GM12878 (cell line): ENCODE measurements around the gene TCOF1. TPM values are rescaled to one million over a fixed set of nuclear protein-coding genes. Genes with fewer than 3 reads are reported as not detected.

Source experiments
- ATAC-seq: fragments of 200-7000 bp; cut with Tn5 transposase; 3 replicates; pipeline ENCODE4 v1.9.1; 2020; ENCODE audit warnings: mild to moderate bottlenecking, moderate library complexity
- BruUV-seq: library from RNA; stranded (reverse); fragments of 400-500 nt; replicated peaks from 2 replicates; lab custom pipeline; 2021; lab: Mats Ljungman, UMichigan
- CTCF ChIA-PET: fragments of 300-600 bp; sonication (Branson Sonifier 250); formaldehyde crosslinking; extraction: SDS; loops from one replicate; lab custom pipeline; 2021; ENCODE audit warnings: inconsistent platforms; lab: Yijun Ruan, JAX
- POLR2A ChIA-PET: fragments of 350-600 bp; formaldehyde crosslinking; extraction: SDS; loops from one replicate; lab custom pipeline; 2021; ENCODE audit warnings: inconsistent platforms; lab: Charles Lee
- RAD21 ChIA-PET: fragments of 300-600 bp; sonication (Branson Sonifier 250); formaldehyde crosslinking; loops from one replicate; lab custom pipeline; 2023; ENCODE audit warnings: antibody characterized with exemption; ENCODE audit not compliant: unreplicated experiment; lab: Charles Lee
- SMC1A ChIA-PET: fragments of 300-600 bp; sonication (Branson Sonifier 250); formaldehyde crosslinking; loops from one replicate; lab custom pipeline; 2023; ENCODE audit not compliant: unreplicated experiment, uncharacterized antibody; lab: Charles Lee
- DNase-seq: peaks from one replicate; pipeline ENCODE4 v3.0.0-alpha.2; 2011; ENCODE audit warnings: low read depth, low spot score
- FAIRE-seq: peaks from 3 replicates; lab custom pipeline; 2011; peaks lifted over from hg19 to GRCh38; lab: Jason Lieb, UNC
- H2AFZ ChIP-seq: 2 replicates; pipeline ENCODE4 v1.6.0; 2011; ENCODE audit warnings: low read depth, low read length, control low read depth; ENCODE audit not compliant: control insufficient read depth
- H3K27ac ChIP-seq: 2 replicates; pipeline ENCODE4 v1.5.1; 2011; ENCODE audit warnings: control low read depth; ENCODE audit not compliant: control insufficient read depth, insufficient read depth
- H3K27me3 ChIP-seq, 2 experiments: replicated peaks in 1 of 2; 2 replicates each; pipeline versions ENCODE4 v1.6.0 to v1.6.1; 2011; ENCODE audit warnings: low read length in 1 of 2; ENCODE audit not compliant: control insufficient read depth in 2 of 2, insufficient read depth in 2 of 2
- H3K36me3 ChIP-seq, 2 experiments: 2 replicates each; pipeline ENCODE4 v1.5.1; 2011; ENCODE audit warnings: low read length in 1 of 2; ENCODE audit not compliant: control insufficient read depth in 2 of 2, insufficient read depth in 2 of 2
- H3K4me1 ChIP-seq: 2 replicates; pipeline ENCODE4 v1.6.1; 2011; ENCODE audit warnings: mild to moderate bottlenecking, low read length, moderate library complexity, mixed read lengths; ENCODE audit not compliant: control insufficient read depth, insufficient read depth
- H3K4me2 ChIP-seq: 2 replicates; pipeline ENCODE4 v1.6.0; 2011; ENCODE audit warnings: control low read depth; ENCODE audit not compliant: control insufficient read depth, insufficient read depth
- H3K4me3 ChIP-seq: fragments of 200-600 bp; sonication (generic); 2 replicates; pipeline ENCODE4 v1.5.1; 2016
- H3K79me2 ChIP-seq: 2 replicates; pipeline ENCODE4 v1.6.0; 2011; ENCODE audit warnings: low read length; ENCODE audit not compliant: control insufficient read depth, insufficient read depth
- H3K9ac ChIP-seq: 2 replicates; pipeline ENCODE4 v1.8.0; 2011; ENCODE audit warnings: low read length, control low read depth, mixed read lengths; ENCODE audit not compliant: control insufficient read depth, insufficient read depth
- H3K9me3 ChIP-seq: replicated peaks from 3 replicates; pipeline ENCODE4 v1.5.1; 2011; ENCODE audit warnings: mild to moderate bottlenecking, low read length; ENCODE audit not compliant: control insufficient read depth, insufficient read depth
- H4K20me1 ChIP-seq: 2 replicates; pipeline ENCODE4 v1.6.0; 2011; ENCODE audit not compliant: control insufficient read depth, insufficient read depth
- BCL11A ChIP-seq: IDR thresholded peaks from 2 replicates; pipeline ENCODE4 v1.6.1; 2011; ENCODE audit warnings: low read depth, low read length
- ESRRA ChIP-seq: IDR thresholded peaks from 2 replicates; pipeline ENCODE4 v1.6.1; 2012; ENCODE audit warnings: mild to moderate bottlenecking, low read length, improper control_type of control experiment
- FOXK2 ChIP-seq: fragments of 450-650 bp; IDR thresholded peaks from 2 replicates; pipeline ENCODE4 v1.6.1; 2017; ENCODE audit warnings: mild to moderate bottlenecking, moderate library complexity
- GABPA ChIP-seq: IDR thresholded peaks from 2 replicates; pipeline ENCODE4 v1.6.1; 2014; ENCODE audit warnings: antibody characterized with exemption, low read depth, mild to moderate bottlenecking, inconsistent platforms
- IKZF2 ChIP-seq, 2 experiments: fragments of 450-650 bp; IDR thresholded peaks; 2 replicates each; pipeline ENCODE4 v1.6.1; 2017; ENCODE audit warnings: mild to moderate bottlenecking in 2 of 2, moderate library complexity in 2 of 2
- MXI1 ChIP-seq: fragments of 150-350 bp; IDR thresholded peaks from 2 replicates; pipeline ENCODE4 v1.6.1; 2011; ENCODE audit warnings: low read depth, mild to moderate bottlenecking, inconsistent platforms, low read length, improper control_type of control experiment
- PML ChIP-seq: IDR thresholded peaks from 2 replicates; pipeline ENCODE4 v1.6.1; 2012; ENCODE audit warnings: low read length, inconsistent platforms
- RAD51 ChIP-seq: fragments of 450-650 bp; IDR thresholded peaks from 2 replicates; pipeline ENCODE4 v1.6.1; 2016; ENCODE audit warnings: moderate library complexity, mild to moderate bottlenecking, inconsistent platforms
- SUPT20H ChIP-seq: IDR thresholded peaks from 2 replicates; pipeline ENCODE4 v1.6.1; 2011; ENCODE audit warnings: low read depth, mild to moderate bottlenecking, low read length, moderate library complexity, borderline replicate concordance; ENCODE audit not compliant: control insufficient read depth
- TBL1XR1 ChIP-seq: IDR thresholded peaks from 2 replicates; pipeline ENCODE4 v1.6.1; 2012; ENCODE audit warnings: low read depth, low read length, improper control_type of control experiment
- WGBS: methylation state at CpG from one replicate; pipeline ENCODE4 v1.1.6; 2016; ENCODE audit warnings: low lambda C conversion rate; ENCODE audit not compliant: insufficient replicate concordance, insufficient coverage; ENCODE audit errors: missing lambda C conversion rate; 5-methylcytosine and 5-hydroxymethylcytosine counted together
- in situ Hi-C: fragments of 300-500 bp; cut with MboI; formaldehyde crosslinking; loops from 9 replicates; pipeline ENCODE4 v1.14.3; 2018; ENCODE audit warnings: mixed read lengths
- intact Hi-C: fragments of 100-400 bp; cut with micrococcal nuclease; formaldehyde crosslinking; loops from one replicate; pipeline ENCODE4 v1.14.2; 2022; ENCODE audit not compliant: unreplicated experiment
- polyA plus RNA-seq, 11 experiments: library from polyadenylated mRNA; depleted of rRNA in 4 of 11; unstranded in 6 of 11; stranded (reverse) in 5 of 11; fragments of >200 nt; fragmentation: Nextera tagmentation in 4 of 11; fragmentation: Illumina TruSeq in 1 of 11; extraction: Ambion mirVana in 4 of 11; extraction: Trizol in 1 of 11; gene quantifications; 1 replicate in 1 of 11; 2 replicates in 10 of 11; pipeline versions ENCODE4 v1.2.1 to v1.2.3, GENCODE V29; 2011 to 2016; ENCODE audit warnings: inconsistent platforms in 2 of 11, missing spikeins in 2 of 11, low read depth in 1 of 11
- total RNA-seq, 4 experiments: library from RNA; depleted of rRNA in 3 of 4; stranded (reverse); fragments of >200 nt in 3 of 4; fragmentation: Illumina TruSeq in 1 of 4; extraction: Trizol in 1 of 4; gene quantifications; 2 replicates each; pipeline versions ENCODE4 v1.2.1 to v1.2.3, GENCODE V29; 2013 to 2021
- TF ChIP-seq, protein P1 (sequence below): fragments of 450-650 bp; IDR thresholded peaks from 2 replicates; pipeline ENCODE4 v1.6.1; 2017; ENCODE audit warnings: low read depth, mild to moderate bottlenecking, moderate library complexity
- TF ChIP-seq, protein P2 (sequence below): fragments of 450-650 bp; IDR thresholded peaks from 2 replicates; pipeline ENCODE4 v1.6.1; 2017; ENCODE audit warnings: antibody characterized with exemption, mild to moderate bottlenecking, moderate library complexity
- TF ChIP-seq, protein P3 (sequence below): IDR thresholded peaks from 2 replicates; pipeline ENCODE4 v1.6.1; 2012; ENCODE audit warnings: mild to moderate bottlenecking, low read depth, low read length

Gene TCOF1
- total and polyA plus RNA-seq, 10 of the 15 experiments (the other 5 are each of a cell fraction or from before 2014, with no cell fraction given), result 8.7 to 83.9 (median 38.9) TPM

GRCh38 chr5:150419630-150420270 is 62.3 kb downstream of the TCOF1 start (continued):
- peak; percentile 69 to 76; a peak in 3 of 4 replicates for TF ChIP-seq IKZF2 (IDR thresholded peaks at IDR 0.05)
- TF ChIP-seq, protein P1, sequence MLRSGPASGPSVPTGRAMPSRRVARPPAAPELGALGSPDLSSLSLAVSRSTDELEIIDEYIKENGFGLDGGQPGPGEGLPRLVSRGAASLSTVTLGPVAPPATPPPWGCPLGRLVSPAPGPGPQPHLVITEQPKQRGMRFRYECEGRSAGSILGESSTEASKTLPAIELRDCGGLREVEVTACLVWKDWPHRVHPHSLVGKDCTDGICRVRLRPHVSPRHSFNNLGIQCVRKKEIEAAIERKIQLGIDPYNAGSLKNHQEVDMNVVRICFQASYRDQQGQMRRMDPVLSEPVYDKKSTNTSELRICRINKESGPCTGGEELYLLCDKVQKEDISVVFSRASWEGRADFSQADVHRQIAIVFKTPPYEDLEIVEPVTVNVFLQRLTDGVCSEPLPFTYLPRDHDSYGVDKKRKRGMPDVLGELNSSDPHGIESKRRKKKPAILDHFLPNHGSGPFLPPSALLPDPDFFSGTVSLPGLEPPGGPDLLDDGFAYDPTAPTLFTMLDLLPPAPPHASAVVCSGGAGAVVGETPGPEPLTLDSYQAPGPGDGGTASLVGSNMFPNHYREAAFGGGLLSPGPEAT, result 0 out of 2 replicates have a peak, but pooled peaks have one; percentile 30
- TF ChIP-seq, protein P2, sequence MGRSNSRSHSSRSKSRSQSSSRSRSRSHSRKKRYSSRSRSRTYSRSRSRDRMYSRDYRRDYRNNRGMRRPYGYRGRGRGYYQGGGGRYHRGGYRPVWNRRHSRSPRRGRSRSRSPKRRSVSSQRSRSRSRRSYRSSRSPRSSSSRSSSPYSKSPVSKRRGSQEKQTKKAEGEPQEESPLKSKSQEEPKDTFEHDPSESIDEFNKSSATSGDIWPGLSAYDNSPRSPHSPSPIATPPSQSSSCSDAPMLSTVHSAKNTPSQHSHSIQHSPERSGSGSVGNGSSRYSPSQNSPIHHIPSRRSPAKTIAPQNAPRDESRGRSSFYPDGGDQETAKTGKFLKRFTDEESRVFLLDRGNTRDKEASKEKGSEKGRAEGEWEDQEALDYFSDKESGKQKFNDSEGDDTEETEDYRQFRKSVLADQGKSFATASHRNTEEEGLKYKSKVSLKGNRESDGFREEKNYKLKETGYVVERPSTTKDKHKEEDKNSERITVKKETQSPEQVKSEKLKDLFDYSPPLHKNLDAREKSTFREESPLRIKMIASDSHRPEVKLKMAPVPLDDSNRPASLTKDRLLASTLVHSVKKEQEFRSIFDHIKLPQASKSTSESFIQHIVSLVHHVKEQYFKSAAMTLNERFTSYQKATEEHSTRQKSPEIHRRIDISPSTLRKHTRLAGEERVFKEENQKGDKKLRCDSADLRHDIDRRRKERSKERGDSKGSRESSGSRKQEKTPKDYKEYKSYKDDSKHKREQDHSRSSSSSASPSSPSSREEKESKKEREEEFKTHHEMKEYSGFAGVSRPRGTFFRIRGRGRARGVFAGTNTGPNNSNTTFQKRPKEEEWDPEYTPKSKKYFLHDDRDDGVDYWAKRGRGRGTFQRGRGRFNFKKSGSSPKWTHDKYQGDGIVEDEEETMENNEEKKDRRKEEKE, result no peak
- TF ChIP-seq, all 136 proteins: peak for 11

GRCh38 chr5:150422075-150422474 is 64.6 kb downstream of the TCOF1 start:
- no TSS peak for BruUV-seq
- ATAC-seq, result no peak
- Histone ChIP-seq H2AFZ (no peak overlapping the region), H3K4me2 (no peak overlapping the region), H3K27ac (no peak overlapping the region), H3K9ac (no peak overlapping the region), H3K27me3 (no peaks in the 10 kb centered on the region), H3K4me3 (no peak overlapping the region), H3K79me2 (no peaks in the 10 kb centered on the region; the same call in 1 of the 2 replicates), H3K36me3 (no peaks in the 10 kb centered on the region), H3K4me1 (peaks cover 7% of the 10 kb centered on the region), H4K20me1 (no peaks in the 10 kb centered on the region), H3K9me3 (no peaks in the 10 kb centered on the region)
- intact Hi-C loops, result no loop called here
- WGBS, result 59% methylated on average over 4 of the region's 4 CpGs
- POLR2A ChIA-PET, result interaction anchor here (2.4 to 3.1 kb wide), 2 partner anchors 9 to 10 kb away, joined by 11 to 12 read pairs; partner anchors contain the start of gene CD74
- SMC1A ChIA-PET, result interaction anchor here (4.2 kb wide), 1 partner anchor 10 kb away, joined by 23 read pairs; the partner anchor contains the start of gene CD74
- FAIRE-seq, result no peak
- DNase-seq, result no peak
- in situ Hi-C loops, result no loop called here
- RAD21 ChIA-PET, result interaction anchor here (0.9 to 1.9 kb wide), 3 partner anchors 9 to 24 kb away, joined by 3 to 4 read pairs (median 4); partner anchors contain the start of gene CD74
- CTCF ChIA-PET, result interaction anchor here (1.8 kb wide), 1 partner anchor 11 kb away, joined by 5 read pairs; no protein-coding TSS in a partner anchor
- TF ChIP-seq TBL1XR1 (no peak), RAD51 (no peak), PML (no peak), MXI1 (no peak), ESRRA (no peak), SUPT20H (no peak), FOXK2 (no peak), BCL11A (no peak), GABPA (no peak)
- TF ChIP-seq, protein P3, sequence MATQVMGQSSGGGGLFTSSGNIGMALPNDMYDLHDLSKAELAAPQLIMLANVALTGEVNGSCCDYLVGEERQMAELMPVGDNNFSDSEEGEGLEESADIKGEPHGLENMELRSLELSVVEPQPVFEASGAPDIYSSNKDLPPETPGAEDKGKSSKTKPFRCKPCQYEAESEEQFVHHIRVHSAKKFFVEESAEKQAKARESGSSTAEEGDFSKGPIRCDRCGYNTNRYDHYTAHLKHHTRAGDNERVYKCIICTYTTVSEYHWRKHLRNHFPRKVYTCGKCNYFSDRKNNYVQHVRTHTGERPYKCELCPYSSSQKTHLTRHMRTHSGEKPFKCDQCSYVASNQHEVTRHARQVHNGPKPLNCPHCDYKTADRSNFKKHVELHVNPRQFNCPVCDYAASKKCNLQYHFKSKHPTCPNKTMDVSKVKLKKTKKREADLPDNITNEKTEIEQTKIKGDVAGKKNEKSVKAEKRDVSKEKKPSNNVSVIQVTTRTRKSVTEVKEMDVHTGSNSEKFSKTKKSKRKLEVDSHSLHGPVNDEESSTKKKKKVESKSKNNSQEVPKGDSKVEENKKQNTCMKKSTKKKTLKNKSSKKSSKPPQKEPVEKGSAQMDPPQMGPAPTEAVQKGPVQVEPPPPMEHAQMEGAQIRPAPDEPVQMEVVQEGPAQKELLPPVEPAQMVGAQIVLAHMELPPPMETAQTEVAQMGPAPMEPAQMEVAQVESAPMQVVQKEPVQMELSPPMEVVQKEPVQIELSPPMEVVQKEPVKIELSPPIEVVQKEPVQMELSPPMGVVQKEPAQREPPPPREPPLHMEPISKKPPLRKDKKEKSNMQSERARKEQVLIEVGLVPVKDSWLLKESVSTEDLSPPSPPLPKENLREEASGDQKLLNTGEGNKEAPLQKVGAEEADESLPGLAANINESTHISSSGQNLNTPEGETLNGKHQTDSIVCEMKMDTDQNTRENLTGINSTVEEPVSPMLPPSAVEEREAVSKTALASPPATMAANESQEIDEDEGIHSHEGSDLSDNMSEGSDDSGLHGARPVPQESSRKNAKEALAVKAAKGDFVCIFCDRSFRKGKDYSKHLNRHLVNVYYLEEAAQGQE, result no peak
